Stimulated activated CD4-positive, alpha-beta T cell treated with anti-CD3 and anti-CD28 coated beads, TNF-alpha, amount 100 ng/mL, for 24 hours (primary cell): Measurements from ENCODE around the gene RAB11FIP4.

Experiments
- DNase-seq, 3 experiments: peaks; one replicate each; pipeline ENCODE4 v3.0.0-alpha.2; 2020; ENCODE audit warnings: low read depth in 3 of 3

Gene RAB11FIP4

DNA sequence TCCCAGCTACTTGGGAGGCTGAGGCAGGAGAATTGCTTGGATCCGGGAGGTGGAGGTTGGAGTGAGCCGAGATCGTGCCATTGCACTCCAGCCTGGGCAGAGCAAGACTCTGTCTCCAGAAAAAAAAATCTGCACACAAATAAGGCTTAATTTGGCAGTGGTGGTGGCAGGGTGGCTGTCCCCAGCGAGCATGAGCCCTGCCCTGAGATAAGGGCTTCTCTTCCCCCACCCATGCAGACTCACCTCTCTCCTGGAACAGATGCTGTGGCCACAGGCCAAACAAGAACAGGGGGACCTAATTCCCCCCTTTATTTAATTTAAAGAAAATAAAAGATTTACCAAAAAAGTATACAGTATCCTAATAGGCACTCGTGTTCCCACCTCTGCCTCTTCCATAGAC is 157.2 kb downstream of the RAB11FIP4 start:
- no peak for DNase-seq

DNA sequence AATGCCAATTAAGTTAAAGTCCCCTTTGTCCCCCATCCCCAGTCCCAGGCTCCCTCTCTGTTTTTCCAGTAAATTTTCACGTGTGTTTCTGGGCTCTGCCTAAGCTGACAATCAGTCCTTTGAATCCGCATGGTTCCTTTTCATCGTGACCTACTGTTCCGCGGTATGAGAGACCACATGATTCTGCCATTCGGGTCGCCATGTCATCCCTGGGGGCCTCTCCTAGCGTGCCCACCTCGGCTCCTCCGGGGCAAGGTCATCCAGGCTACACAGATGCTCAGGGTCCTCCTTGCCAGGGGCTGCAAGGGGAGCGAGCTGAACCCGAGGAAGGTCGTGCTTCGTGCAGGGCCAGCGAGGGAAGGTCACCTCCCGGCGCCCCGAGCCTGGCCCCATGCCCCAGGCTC is 157.6 kb downstream of the RAB11FIP4 start:
- no peak for DNase-seq

GRCh38 chr17:31549525-31550388 is 158.3 kb downstream of the RAB11FIP4 start:
- peak; percentile 90 to 96 (median 95) for DNase-seq

GRCh38 chr17:31550389-31551056 is 159.0 kb downstream of the RAB11FIP4 start:
- DNase-seq, result no peak

DNA sequence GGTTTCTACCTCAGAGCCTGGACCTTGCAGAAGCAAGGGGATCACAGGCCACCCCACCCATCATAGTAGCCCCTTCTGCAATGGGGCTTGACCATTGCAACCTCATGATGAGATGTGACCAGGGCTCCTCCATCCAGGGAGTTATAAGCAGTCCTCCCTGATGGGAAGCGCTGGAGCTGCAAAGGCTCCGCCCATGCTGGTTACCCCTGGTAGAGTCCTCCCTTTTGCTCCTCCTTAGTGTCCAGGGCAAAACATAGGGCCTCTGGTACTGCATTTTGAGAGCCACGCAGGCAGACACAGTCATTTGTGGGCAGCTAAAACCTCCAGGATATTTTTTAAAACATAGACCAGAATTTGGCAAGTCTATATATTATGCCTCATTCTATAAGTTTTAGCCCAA is 161.1 kb downstream of the RAB11FIP4 start:
- DNase-seq, result no peak

- no peak for DNase-seq
Observed at GRCh38 chr17:31553506-31553905, 162.0 kb downstream of the RAB11FIP4 start.

GRCh38 chr17:31554930-31555329 is 163.5 kb downstream of the RAB11FIP4 start:
- DNase-seq, result no peak

GRCh38 chr17:31556969-31557645 is 165.6 kb downstream of the RAB11FIP4 start:
- no peak for DNase-seq

GRCh38 chr17:31558748-31559583 is 167.5 kb downstream of the RAB11FIP4 start:
- peak; percentile 22 to 64 (median 23) for DNase-seq

- DNase-seq, result no peak
Observed at GRCh38 chr17:31559584-31560501, 168.4 kb downstream of the RAB11FIP4 start.

- DNase-seq, result no peak
Observed at GRCh38 chr17:31560616-31561235, 169.3 kb downstream of the RAB11FIP4 start.

DNA sequence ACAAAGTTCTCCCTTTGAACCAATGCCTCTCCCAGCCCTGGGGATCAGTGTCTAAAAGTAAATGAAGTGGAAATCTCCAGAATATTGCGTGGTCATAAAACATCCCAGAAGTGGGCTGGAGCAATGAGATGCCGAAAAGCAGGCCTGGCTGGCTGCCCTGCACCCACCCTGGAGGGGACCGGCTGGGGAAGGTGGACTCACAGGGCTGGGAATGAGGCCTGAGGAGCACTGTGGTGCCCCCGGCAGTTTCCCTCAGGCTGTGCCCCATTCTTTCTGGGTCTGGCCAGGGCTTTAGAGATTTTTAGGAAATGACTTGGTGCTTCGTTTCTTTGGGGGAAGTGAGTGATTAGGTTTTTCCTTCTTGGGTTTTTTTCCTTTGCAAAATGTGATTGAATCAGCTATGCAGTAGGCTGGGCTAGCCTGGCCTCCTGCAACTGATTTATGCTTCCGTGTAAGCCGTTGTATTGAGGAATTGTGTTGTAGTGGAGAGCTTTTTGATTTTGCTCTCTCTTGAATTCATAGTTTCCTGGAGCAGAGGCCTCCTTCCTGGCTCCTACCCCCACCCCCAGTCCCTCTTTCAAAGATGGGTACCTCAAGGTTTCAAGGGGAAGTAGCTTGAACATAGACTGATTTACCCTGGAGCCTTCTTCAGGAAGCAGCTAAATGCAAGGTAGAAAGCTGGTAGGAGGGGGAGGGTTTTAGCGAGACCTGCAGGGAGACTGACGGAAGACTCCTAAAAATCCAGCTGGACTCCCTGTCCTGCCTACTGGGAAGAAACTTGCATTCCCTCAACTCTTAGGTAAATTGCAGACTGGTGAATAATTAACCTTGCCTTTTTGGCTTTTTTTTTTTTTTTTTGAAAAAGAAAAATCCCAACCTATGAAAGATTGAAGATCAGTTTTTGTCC is 170.2 kb downstream of the RAB11FIP4 start:
- DNase-seq, result no peak

DNA sequence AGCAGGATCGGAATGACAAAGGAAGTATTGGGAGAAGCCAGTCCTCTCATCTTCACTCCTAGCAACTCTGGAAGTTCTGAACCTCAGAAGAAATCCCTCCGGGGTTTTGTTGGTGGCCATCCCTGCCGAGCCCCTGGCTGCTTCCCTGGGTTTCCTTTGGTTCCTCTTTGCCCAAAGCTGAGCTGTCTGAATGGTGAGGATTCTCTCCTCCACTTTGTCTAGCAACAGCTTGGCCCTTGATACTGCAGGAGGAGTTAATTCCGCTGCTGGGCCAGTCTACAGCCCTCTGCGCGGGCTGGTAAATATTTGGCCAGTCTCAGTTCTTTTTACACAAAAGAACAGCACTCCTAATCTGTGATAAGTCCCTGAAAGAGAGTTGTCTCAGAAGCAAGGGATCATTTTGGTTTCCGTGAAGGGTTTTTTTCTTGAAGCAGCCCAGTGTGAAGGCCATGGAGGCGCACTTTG is 170.9 kb downstream of the RAB11FIP4 start:
- no peak for DNase-seq

- no peak for DNase-seq
Observed at GRCh38 chr17:31564291-31564690, 172.8 kb downstream of the RAB11FIP4 start.

DNA sequence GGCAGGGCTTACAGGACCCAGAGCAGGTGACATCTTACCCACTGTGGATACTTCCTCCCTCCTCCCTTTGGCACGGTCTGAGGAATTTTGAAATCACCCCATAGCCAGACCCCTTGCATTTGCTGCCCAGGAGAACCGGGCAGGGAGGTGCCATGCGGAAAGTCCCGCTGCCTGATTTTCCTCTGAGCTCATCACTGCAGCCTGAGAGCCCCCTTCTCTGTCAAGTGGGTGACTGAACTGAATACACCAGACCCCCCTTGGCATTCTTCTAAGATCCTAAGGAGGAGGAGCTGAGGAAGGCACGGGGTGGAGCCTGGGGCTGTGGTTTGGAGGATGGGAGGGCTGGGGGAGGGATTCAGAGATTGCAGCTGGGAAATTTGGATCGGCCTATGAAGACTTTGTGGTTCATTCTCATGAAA is 173.4 kb downstream of the RAB11FIP4 start:
- no peak for DNase-seq

DNA sequence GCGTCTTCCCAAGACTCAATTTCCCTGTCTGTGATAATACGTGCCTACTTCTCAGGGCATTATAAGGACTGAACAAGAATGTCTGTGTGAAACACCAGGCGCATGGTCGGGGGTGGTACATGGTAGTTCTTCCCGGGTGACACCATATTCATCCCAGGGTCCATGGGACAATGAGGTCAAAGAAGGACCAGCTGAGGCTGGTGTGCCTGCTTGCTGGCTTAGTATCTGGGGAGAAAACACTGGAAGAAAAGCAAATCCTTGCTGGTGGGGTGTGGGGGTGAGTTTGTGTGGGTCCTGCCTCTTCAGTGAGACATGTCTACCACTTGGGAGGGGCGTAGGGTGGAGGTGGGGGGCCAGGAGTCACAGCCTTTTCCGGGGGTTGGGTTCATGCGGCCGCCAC is 174.2 kb downstream of the RAB11FIP4 start:
- no peak for DNase-seq

DNA sequence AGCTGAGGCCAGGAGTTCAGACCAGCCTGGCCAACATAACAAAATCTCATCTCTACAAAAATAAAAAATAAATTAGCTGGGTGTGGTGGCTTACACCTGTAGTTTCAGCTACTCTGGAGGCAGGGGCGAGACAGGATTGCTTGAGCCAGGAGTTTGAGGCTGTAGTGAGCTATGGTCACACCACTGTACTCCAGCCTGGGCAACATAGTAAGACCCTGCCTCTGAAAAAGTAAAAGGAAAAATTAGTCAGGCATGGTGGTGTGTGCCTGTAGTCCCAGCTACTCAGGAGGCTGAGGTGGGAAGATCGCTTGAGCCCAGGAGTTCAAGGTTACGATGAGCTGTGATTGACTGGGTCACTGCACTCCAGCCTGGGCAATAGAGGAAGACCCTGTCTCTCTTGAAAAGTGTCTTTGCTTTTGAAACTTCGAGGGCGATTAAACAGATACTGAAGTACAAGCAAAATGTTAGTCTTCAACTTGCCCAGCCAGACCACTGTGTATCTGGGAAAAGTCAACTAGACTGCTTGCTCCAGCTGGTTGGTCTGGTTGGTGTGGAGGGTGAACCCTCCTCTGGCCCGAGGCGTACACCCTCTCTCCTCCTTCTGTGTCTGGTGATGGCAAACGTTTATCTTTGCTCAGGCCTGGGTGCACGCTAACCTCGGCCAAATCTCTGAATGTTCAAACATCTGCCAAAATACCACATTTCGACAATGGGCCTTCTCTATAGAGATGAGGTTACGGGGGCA is 174.9 kb downstream of the RAB11FIP4 start:
- no peak for DNase-seq

- no peak for DNase-seq
Observed at GRCh38 chr17:31566992-31567373, 175.5 kb downstream of the RAB11FIP4 start.
